ENCODE measurements around the gene DNAJB8. TPM values are rescaled to one million over a fixed set of nuclear protein-coding genes. Genes with fewer than 3 reads are reported as not detected.

Gene DNAJB8
- not detected for total RNA-seq
- not detected for polyA plus RNA-seq

DNA sequence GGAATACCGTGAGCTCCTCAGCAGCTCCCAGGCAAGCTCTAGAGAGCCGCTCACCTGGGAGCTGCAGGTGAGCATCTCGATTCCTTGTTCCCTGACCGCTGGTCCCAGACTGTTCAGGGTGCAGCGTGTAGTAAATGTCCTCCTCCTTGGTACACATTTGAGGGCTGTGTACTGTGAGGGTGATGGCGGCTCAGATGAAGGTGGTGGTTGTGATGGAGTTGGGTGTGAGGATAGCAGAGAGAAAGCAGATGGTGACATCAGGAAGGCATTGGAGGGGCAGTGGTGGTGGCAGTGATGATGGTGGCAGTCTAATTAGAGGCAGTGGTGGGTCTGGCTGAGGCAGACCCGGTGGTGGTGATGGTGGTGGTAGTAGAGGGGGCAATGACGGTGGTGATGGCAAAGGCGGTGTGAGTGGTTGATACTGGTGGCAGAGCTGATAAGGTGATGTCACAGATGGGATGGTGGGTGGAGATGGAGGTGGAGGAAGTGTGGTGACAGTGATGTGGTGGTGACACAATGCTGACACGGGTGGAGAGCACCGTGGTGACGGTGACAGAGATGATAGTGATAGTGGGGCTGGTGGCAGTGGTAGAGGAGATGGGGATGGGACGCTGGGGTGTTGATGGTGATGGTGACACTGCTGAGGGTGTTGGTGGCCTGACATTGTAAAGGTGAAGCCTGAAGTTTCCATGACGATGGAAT lies at the start of gene DNAJB8:
TSS of gene DNAJB8 (minus strand) at position 51 of the 702 bp plus-strand sequence. CDS start 3,645 bp downstream, outside the sequence.
- Mint-ChIP-seq H3K4me1 (peaks cover 4 to 6% (median 4%) of the 10 kb centered on the region in 3 donors), H3K27me3 (peaks cover 11 to 46% of the 10 kb centered on the region in 2 donors), H3K36me3 (peaks cover 0 to 2% (median 0%) of the 10 kb centered on the region in 3 donors), H3K4me3 (no peak within 1 kb of the TSS), H3K9me3 (no peaks in the 10 kb centered on the region), H3K27ac (peak within 1 kb of the TSS in 6 of 8 donors; percentile 10 to 89 (median 58))
- no peaks in the 10 kb centered on the region for H3K4me1 ChIP-seq (ENCODE audit: insufficient read depth, low read length)
- CTCF ChIA-PET: no interaction called here
- POLR2A ChIA-PET: no interaction called here
- no peak within 1 kb of the TSS for H3K27ac ChIP-seq (ENCODE audit: low read depth, low read length)
- peak in 2 of 5 donors; percentile 34 to 39 for DNase-seq
- no peaks in the 10 kb centered on the region for H3K9me3 ChIP-seq (ENCODE audit: low read length)
- H3K27me3 ChIP-seq (ENCODE audit: insufficient read depth, low read length, poor library complexity, severe bottlenecking): no peaks in the 10 kb centered on the region
- H3K4me3 ChIP-seq (ENCODE audit: low read length): no peak within 1 kb of the TSS
- H3K36me3 ChIP-seq (ENCODE audit: insufficient read depth, low read length): no peaks in the 10 kb centered on the region

DNA sequence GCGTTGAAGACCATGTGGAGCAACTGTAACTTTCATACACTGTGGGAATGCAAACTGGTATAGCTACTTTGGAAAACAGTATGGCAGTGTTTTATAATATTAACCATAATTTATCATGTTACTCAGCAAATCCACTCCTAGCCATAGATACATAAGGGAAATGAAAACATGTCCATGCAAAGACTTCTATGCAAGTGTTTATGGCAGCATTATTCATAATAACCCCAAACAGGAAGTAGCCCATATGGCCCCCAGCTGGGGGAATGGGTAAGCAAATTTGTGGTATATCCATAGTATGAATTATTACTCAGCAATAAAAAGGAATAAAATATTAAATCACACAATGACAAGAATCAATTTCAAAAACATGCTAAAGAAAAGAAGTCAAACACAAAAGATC lies 49.3 kb upstream of the DNAJB8 start:
- ChIA-PET CTCF (no interaction called here), POLR2A (no interaction called here)
- no peaks in the 10 kb centered on the region for H3K36me3 Mint-ChIP-seq
- Histone ChIP-seq H3K27ac (ENCODE audit: low read depth, low read length) (no peak overlapping the region), H3K27me3 (ENCODE audit: insufficient read depth, low read length, poor library complexity, severe bottlenecking) (peaks cover 8% of the 10 kb centered on the region), H3K36me3 (ENCODE audit: insufficient read depth, low read length) (no peaks in the 10 kb centered on the region), H3K4me3 (ENCODE audit: low read length) (no peak overlapping the region), H3K9me3 (ENCODE audit: low read length) (peaks cover 9% of the 10 kb centered on the region), H3K4me1 (ENCODE audit: insufficient read depth, low read length) (no peaks in the 10 kb centered on the region)
- H3K27ac Mint-ChIP-seq: no peak overlapping the region
- H3K4me3 Mint-ChIP-seq: no peak overlapping the region
- H3K27me3 Mint-ChIP-seq: peaks cover 25 to 69% of the 10 kb centered on the region in 2 donors
- no peak for DNase-seq
- H3K9me3 Mint-ChIP-seq: peaks cover 8 to 25% (median 12%) of the 10 kb centered on the region in 5 donors
- no peaks in the 10 kb centered on the region for H3K4me1 Mint-ChIP-seq

DNA sequence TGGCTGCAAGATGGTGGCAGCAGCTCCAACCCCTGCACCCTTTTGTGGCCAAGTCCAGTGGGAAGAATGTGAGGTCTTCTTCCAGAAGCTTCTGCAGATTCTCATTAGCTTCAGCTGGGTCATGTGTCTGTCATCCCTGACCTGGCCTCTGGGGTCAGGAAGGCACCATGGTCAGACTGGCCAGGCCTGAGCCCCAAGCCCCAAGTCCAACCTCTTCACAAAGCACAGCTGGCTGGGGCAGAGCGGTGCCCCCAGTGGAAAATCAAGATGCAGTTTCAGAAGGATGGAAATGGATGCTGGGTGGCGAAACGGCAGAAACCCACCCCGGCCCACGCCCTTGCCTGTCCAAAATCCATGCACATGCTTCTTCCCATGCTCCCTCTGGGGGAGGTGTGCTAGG lies 42.2 kb upstream of the DNAJB8 start:
- Mint-ChIP-seq H3K4me3 (no peak overlapping the region), H3K27me3 (peaks cover 17 to 54% of the 10 kb centered on the region in 2 donors), H3K4me1 (no peaks in the 10 kb centered on the region), H3K27ac (no peak overlapping the region), H3K36me3 (no peaks in the 10 kb centered on the region), H3K9me3 (peaks cover 0 to 9% (median 2%) of the 10 kb centered on the region in 5 donors)
- Histone ChIP-seq H3K4me3 (ENCODE audit: low read length) (no peak overlapping the region), H3K36me3 (ENCODE audit: insufficient read depth, low read length) (no peaks in the 10 kb centered on the region), H3K27ac (ENCODE audit: low read depth, low read length) (no peak overlapping the region), H3K27me3 (ENCODE audit: insufficient read depth, low read length, poor library complexity, severe bottlenecking) (no peaks in the 10 kb centered on the region), H3K4me1 (ENCODE audit: insufficient read depth, low read length) (no peaks in the 10 kb centered on the region), H3K9me3 (ENCODE audit: low read length) (peaks cover 6% of the 10 kb centered on the region)
- POLR2A ChIA-PET: no interaction called here
- no peak for DNase-seq
- CTCF ChIA-PET: no interaction called here

DNA sequence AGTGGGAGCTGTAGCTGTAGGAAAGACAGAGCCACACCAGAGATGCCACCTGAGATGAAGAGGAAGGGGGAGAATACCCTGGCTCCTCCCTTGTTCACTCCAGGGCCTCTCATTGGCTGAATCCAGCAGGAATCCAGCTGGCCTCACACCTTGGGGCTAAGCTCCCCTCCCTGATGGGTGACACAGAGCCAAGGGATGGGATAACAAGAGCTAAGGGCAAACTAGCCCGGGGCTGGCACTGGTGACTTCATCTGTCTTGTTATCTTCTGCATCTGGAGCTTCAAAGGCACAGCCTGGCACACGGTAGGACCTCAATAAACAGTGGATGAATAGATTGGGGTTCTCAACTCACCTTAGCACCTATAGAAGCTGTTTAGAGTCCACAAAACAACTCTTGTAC lies 40.1 kb upstream of the DNAJB8 start:
- Mint-ChIP-seq H3K36me3 (no peaks in the 10 kb centered on the region), H3K27ac (no peak overlapping the region), H3K9me3 (peaks cover 0 to 3% (median 0%) of the 10 kb centered on the region in 5 donors), H3K4me3 (no peak overlapping the region), H3K4me1 (no peaks in the 10 kb centered on the region), H3K27me3 (peaks cover 17 to 62% of the 10 kb centered on the region in 2 donors)
- ChIA-PET CTCF (interaction anchor here (1.1 to 1.2 kb wide), 2 partner anchors 11 to 412 kb away, joined by 3 read pairs; no protein-coding TSS in a partner anchor), POLR2A (no interaction called here)
- DNase-seq: no peak
- Histone ChIP-seq H3K4me3 (ENCODE audit: low read length) (no peak overlapping the region), H3K36me3 (ENCODE audit: insufficient read depth, low read length) (no peaks in the 10 kb centered on the region), H3K27ac (ENCODE audit: low read depth, low read length) (no peak overlapping the region), H3K9me3 (ENCODE audit: low read length) (no peaks in the 10 kb centered on the region), H3K4me1 (ENCODE audit: insufficient read depth, low read length) (no peaks in the 10 kb centered on the region), H3K27me3 (ENCODE audit: insufficient read depth, low read length, poor library complexity, severe bottlenecking) (no peaks in the 10 kb centered on the region)

DNA sequence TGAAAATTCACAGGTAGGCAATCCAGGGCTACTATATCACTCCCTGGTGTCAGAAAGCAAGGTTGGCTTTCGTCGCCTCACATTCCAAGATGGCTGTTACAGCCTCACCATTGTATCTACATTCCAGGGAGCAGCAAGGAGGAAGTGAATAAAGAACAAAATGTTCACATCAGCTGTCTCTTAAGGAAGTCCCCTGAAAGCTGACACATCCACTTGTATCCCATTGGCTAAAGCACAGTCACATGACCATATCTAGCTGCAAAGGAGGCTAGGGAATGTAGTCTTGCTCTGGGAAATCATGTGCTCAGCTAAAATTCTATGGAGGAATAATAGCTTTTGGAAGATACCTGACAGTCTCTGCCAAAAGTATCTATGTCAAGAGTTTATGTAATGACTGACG lies 39.1 kb upstream of the DNAJB8 start:
- Histone ChIP-seq H3K4me1 (ENCODE audit: insufficient read depth, low read length) (no peaks in the 10 kb centered on the region), H3K4me3 (ENCODE audit: low read length) (no peak overlapping the region), H3K27me3 (ENCODE audit: insufficient read depth, low read length, poor library complexity, severe bottlenecking) (no peaks in the 10 kb centered on the region), H3K36me3 (ENCODE audit: insufficient read depth, low read length) (no peaks in the 10 kb centered on the region), H3K9me3 (ENCODE audit: low read length) (no peaks in the 10 kb centered on the region), H3K27ac (ENCODE audit: low read depth, low read length) (no peak overlapping the region)
- ChIA-PET POLR2A (no interaction called here), CTCF (interaction anchor here (1.1 to 1.2 kb wide), 2 partner anchors 10 to 411 kb away, joined by 3 read pairs; no protein-coding TSS in a partner anchor)
- Mint-ChIP-seq H3K27ac (peak overlapping the region in 1 of 8 donors; percentile 36), H3K4me3 (no peak overlapping the region), H3K36me3 (no peaks in the 10 kb centered on the region), H3K27me3 (peaks cover 20 to 64% of the 10 kb centered on the region in 2 donors), H3K9me3 (peaks cover 0 to 3% (median 0%) of the 10 kb centered on the region in 5 donors), H3K4me1 (no peaks in the 10 kb centered on the region)
- DNase-seq: no peak

DNA sequence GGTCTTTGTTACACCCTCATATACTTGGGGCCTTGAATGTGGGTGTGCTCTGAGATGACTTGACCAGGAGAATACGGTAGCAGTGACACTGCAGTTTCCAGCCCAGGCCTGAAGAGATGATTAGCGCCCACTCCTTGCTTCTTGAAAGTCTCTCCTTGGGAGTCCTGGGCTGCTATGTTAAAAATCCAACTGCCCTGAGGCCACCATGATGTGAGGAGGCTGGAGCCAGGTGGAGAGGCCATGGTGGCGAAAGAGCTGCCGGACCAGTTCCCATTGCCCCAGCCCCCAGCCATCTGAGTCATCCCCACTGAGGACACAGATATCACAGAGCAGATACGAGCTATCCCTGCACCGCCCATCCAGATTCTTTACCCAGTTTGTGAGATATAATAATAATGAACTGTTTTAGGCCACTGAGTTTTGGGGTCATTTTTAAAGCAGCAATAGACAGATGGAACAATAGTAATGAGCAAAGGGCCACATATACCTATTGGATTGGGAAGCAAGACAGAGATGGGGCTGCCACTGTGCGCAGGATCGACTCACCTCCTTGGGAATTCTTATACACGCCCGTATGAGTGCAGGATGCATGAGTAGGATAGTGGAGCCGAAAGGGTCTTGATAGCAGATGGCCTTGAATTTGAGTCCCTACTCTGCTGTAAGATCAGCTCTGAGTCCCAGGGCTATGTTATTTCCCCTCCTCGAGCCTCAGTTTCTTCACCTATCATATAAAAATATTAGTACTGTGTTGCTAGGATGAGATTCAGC lies 38.5 kb upstream of the DNAJB8 start:
- no peaks in the 10 kb centered on the region for H3K36me3 Mint-ChIP-seq
- H3K27ac Mint-ChIP-seq: peak overlapping the region in 1 of 8 donors; percentile 36
- Histone ChIP-seq H3K4me3 (ENCODE audit: low read length) (no peak overlapping the region), H3K9me3 (ENCODE audit: low read length) (no peaks in the 10 kb centered on the region), H3K27ac (ENCODE audit: low read depth, low read length) (no peak overlapping the region), H3K4me1 (ENCODE audit: insufficient read depth, low read length) (no peaks in the 10 kb centered on the region), H3K27me3 (ENCODE audit: insufficient read depth, low read length, poor library complexity, severe bottlenecking) (no peaks in the 10 kb centered on the region), H3K36me3 (ENCODE audit: insufficient read depth, low read length) (no peaks in the 10 kb centered on the region)
- H3K4me1 Mint-ChIP-seq: no peaks in the 10 kb centered on the region
- no peak for DNase-seq
- H3K9me3 Mint-ChIP-seq: peaks cover 0 to 2% (median 0%) of the 10 kb centered on the region in 5 donors
- ChIA-PET CTCF (no interaction called here), POLR2A (interaction anchor here (0.6 kb wide), 1 partner anchor 91 kb away, joined by 3 read pairs; no protein-coding TSS in a partner anchor)
- H3K4me3 Mint-ChIP-seq: no peak overlapping the region
- peaks cover 16 to 65% of the 10 kb centered on the region in 2 donors for H3K27me3 Mint-ChIP-seq

DNA sequence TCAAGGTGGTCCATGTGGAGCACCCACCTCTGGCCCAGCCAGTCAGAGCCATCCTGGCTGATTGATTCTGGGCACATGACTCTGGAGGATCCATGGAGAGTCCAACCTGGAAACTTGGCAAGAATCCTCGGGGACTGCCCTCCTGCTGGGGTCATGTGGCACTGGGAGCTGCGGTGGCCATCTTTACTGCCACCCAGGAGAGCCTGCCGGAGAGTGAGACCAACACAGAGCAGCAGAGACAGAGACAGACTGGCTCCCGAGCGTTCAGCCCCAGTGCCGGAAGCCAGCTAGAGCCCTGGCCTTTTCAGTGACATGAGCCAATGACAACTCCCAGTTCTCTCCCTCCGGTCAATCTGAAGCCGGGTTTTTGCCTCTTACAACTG lies 37.8 kb upstream of the DNAJB8 start:
- no peak for DNase-seq
- H3K9me3 Mint-ChIP-seq: peaks cover 0 to 2% (median 0%) of the 10 kb centered on the region in 5 donors
- POLR2A ChIA-PET: interaction anchor here (0.6 kb wide), 1 partner anchor 92 kb away, joined by 3 read pairs; no protein-coding TSS in a partner anchor
- Histone ChIP-seq H3K9me3 (ENCODE audit: low read length) (no peaks in the 10 kb centered on the region), H3K27me3 (ENCODE audit: insufficient read depth, low read length, poor library complexity, severe bottlenecking) (no peaks in the 10 kb centered on the region), H3K4me3 (ENCODE audit: low read length) (no peak overlapping the region), H3K4me1 (ENCODE audit: insufficient read depth, low read length) (no peaks in the 10 kb centered on the region), H3K27ac (ENCODE audit: low read depth, low read length) (no peak overlapping the region), H3K36me3 (ENCODE audit: insufficient read depth, low read length) (no peaks in the 10 kb centered on the region)
- peaks cover 21 to 65% of the 10 kb centered on the region in 2 donors for H3K27me3 Mint-ChIP-seq
- CTCF ChIA-PET: no interaction called here
- no peaks in the 10 kb centered on the region for H3K36me3 Mint-ChIP-seq
- no peaks in the 10 kb centered on the region for H3K4me1 Mint-ChIP-seq
- no peak overlapping the region for H3K4me3 Mint-ChIP-seq
- H3K27ac Mint-ChIP-seq: no peak overlapping the region

Measured in CD8-positive, alpha-beta memory T cell (primary cell).